ENCODE results near the gene SORCS1.

SORCS1 gene

DNA sequence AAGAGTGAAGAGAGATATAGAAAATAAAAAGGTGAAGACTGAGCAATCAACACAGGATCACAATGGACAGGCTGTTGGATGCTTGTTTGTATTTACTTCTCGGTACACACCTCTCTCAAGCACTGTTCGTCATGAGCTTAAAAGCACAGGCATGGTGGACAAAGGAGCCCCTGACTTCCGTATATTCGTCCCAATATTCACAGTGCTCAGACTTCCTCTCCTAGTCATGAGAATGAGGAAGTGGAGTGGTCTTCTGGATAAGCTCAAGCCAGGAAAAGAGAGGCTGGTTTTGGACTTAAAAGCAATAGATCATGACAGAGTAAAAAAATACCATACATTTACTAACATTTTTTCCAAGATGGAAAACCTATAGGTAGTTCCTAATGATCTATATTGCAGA lies 172.5 kb downstream of the SORCS1 start:
- DNase-seq (ENCODE audit: low read depth in 2 of 2): no peak

DNA sequence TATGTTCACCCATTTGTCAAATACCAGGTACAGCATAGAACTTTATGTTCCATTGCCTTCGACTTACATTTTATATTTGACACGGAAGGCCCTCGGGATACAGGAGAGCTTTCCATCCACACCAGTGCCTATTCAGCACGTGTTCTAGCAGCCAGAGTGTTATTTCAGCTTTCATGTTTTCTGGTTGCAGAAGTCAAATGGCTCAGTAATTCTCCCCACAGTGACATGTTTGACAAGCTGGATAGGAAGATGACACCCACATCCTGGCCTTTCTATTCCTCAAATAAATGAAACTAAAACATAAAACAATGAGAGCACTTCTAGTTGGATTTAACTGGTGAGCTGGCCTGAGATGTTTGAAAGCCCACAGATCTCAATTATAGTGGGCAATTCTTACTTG lies 173.4 kb downstream of the SORCS1 start:
- DNase-seq (ENCODE audit: low read depth in 2 of 2): no peak

DNA sequence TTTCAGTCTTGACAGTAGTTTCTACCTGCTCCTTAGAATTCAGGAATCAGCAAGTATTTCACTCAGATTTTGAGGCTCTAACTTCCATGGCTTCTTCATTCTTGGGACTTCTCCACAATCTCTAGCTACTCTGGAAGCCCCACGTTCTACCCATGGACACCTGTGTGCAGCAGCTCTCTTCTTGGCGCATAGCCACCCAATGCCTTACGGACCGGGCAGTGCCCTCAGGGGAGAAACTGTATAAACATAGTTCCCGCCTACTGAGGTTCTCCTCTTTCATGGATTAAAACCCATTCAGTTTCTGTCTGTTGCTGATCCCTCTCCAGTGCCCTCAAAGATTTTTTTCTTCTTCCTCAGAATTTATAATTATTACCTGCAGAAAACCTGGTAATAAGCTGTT lies 177.1 kb downstream of the SORCS1 start:
- no peak for DNase-seq (ENCODE audit: low read depth in 2 of 2)

DNA sequence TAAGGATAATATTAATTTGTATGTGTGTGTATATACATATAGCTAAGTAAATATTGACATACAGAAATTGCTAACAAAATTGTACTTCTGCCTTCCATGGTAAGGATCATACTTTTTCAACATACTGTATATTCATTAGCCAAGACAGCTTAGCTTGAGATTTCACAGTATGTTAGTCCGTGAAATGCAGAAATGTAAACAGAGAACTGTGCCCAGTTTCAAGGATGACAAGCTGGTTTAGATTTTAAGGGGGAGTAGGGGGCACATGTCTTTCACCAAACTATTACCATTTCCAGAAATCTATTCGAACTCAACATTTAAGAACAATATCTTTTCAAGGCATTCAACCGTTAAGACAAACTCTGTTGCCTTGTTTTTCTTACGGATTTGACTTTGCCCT lies 182.2 kb downstream of the SORCS1 start:
- DNase-seq (ENCODE audit: low read depth in 2 of 2): no peak

DNA sequence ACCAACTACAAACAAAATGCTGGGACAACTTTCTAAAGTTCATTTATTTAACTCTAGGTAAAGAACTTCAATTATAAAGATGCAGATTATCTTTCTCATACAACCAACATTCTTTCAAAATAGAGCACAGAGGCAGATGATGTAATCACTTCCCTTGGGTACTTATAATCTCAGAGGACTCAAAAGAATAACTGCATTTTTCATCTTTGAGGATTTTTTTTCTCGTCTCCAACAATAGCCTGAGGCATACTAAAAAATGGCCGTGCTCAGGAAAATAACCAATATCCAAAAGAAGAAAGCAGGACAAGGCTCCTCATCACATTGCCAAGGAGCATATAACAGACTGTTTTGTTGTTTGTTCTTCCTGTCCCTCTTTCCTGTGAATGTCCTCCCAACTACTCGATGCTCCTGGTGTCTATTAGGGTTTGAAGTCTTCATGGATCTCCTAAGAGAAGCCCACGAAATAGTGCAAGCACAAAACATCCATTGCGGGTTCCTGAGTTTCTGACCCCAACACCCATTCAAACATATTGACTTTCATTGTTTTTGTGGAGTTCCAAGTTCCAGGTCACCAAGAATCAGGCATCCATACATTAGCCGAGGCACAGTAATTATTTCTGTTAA lies 182.9 kb downstream of the SORCS1 start:
- DNase-seq (ENCODE audit: low read depth in 2 of 2): no peak

DNA sequence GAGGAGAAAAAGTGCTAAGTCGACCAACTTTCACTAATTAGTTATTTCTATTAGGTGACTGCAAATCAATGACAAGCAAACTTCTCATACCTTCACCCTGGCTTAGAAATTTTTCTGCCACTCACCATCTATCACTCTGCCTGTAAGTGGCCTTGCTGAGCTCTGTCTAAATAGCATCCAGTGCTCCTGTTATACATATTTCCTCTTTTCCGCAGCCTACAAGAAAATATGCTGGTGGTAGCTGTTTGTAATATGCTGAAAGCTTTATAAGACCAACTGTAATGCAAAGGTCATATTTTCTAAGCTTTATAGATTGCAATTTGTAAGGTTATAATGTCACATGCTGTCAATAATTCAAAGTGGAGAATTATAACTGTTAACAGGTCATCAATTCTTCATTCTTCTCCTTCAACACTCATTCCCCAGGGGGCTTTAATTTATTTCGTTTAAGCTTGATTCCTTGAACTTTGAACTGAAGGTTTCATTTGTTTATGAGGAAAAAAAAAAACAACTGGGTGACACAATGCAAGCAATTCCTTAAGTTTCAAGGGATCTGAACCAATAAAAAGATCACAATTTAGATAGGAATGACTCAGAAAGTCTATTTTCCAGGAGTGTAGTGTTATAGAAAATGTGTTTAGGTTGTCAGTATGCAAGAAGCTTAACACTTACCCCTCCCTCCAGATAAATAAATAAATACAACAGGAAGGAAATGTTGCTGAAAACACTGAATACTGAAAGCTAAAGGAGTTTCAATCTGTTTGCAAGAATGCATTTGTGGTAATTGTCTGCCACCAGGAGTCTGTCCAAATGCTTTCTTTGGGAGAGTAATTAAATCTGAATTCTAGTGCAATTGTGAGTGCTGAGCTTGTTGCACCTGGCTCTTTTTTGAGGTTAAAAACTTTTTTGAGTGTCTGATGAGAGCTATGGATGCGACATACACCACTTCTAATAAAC lies 183.7 kb downstream of the SORCS1 start:
- no peak for DNase-seq (ENCODE audit: low read depth in 2 of 2)

DNA sequence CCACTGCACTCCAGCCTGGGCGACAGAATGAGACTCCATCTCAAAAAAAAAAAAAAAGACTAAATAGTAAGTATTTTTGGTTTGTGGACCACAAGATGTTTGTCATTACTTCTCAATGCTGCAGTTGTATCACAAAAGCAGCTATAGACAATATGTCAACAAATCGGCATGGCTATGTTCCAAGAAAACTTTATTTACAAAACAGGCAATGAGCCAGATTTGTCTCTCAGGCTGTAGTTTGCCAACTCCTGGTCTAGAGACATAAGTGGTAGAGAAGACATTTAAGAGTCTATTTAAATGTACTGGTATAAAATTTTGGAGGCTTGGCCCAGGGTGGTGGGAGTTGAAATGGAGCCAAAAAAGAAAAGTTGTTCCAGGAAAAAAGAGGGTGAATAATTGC lies 185.8 kb downstream of the SORCS1 start:
- DNase-seq (ENCODE audit: low read depth in 2 of 2): no peak

DNA sequence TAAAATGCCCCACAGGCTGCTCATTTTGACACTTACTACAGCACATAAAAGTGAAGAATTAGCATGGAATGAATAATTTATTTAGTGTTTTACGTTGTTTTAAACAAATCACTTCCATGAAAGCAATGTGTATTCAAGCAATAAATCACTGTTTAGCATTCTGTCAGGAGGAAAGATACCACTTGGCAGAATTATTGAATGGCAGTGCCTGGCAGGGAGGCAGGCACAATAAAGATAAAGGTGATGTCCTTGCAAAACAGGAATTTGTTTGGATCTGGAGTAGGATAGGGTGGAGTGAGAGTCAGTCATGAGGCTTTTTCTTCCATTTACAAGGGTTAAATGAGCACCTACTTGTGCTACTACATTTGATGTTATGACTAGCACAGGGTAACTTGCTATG lies 190.8 kb downstream of the SORCS1 start:
- DNase-seq (ENCODE audit: low read depth in 2 of 2): no peak

DNA sequence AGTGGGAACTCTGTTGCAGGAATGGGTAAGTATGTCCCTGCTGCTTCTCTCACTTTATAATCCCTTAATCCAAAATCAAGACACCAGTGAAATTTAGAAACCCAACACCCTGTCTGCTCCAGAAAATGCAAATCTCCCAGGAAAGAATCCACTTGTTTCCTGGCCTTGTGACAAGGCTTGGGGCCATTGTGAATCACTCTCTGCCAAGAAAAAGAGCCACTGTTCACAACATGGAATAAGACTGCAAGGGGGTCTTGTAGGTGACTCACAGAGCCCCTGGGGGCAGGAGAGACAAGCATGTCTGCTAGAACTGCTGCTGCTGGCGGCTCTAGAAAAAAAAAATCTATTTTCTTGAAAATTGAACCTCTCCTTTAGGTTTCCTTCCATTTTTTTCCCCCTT lies 191.2 kb downstream of the SORCS1 start:
- DNase-seq (ENCODE audit: low read depth in 2 of 2): no peak

DNA sequence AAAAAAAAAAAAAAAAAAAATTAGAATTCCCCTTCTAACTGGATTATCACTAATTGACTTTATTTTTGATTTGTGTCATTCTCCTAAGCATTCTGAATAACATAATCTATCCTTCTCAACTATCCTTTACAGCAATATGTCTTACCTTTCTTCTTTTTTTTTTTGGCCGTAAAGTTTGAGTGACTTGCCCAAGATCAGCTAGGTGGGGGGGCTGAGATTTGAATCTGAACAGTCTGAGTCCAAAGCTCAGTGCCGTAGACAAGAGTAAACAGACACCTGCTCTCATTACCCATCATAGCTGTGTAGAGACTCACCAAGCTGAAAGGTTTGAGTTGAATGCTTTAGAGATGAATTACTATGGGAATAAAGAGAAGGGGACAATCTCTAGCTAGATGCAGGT lies 192.1 kb downstream of the SORCS1 start:
- DNase-seq (ENCODE audit: low read depth in 2 of 2): no peak

DNA sequence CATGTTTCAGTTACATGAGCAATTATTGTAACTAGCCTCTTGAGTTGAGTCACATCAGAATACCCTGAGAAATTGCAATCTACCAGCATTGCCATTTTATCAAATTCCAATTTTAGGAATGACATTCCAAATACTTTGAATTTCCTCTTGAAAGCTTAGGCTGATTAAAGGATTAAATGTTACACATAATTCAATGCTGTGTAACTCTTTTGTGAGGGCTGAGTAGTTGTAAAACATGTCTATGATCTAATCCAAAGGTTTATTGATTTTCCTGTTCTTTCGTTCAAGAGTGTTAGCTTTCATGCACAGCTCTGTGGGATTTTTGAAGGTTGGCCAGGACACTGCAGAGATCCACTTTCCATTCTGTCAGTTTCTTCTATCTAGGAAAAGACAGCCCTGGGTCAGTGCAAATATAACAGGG lies 193.1 kb downstream of the SORCS1 start:
- DNase-seq (ENCODE audit: low read depth in 2 of 2): no peak

DNA sequence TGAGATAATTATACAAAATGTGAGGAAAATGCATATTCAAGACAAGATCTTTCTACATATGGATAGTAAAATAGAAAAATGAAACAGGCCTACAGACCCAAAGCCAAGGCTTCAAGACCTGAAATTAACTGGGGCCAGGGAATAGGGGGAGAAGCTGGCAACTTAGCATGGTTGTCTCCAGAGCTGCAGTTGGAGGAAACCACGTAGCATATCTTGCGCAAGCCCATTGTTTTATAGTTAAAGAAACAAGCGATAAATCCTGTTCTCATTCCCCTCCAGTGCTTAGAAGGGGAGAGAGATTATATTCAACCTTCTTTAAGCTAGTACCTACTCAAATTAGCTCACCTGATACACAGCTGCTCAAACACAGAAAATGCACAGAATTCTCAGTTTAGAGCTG lies 197.1 kb downstream of the SORCS1 start:
- DNase-seq (ENCODE audit: low read depth in 2 of 2): no peak

DNA sequence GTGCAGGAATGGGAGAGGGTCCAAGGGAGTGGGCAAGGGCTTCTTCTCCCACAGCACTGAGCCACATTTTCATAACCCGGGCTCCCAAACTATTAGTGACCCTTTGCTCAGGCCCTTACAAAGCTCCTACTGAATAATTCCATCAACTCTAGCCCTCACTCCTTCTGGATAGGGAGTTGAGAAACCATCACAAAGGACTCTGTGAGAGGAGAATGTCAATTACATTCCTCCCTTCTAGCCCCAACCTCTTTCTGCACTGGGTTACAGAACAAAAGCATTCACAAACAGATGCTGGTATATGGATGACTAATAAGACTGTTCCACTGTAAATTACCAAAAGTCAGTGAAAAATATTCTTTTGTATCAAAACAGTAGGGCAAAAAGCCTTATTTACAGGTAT lies 203.7 kb downstream of the SORCS1 start:
- DNase-seq (ENCODE audit: low read depth in 2 of 2): no peak

DNA sequence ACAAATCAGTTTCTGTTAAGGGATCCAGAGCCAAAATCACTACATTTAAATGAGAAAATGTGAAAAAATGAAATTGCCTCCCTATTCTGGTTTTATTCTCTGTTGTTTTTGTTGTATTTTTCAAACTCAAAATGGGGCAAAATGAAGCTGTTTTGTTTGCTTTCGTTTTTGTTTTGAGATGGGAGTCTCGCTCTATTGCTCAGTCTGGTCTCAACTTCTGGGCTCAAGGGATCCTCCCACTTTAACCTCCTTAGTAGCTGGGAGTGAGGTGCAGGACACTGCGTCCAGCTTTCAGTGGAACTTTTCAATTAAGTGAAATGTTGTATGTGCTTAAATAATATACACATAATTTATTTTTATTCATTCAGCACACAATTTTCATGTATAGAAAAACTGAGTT lies 205.0 kb downstream of the SORCS1 start:
- DNase-seq (ENCODE audit: low read depth in 2 of 2): no peak

DNA sequence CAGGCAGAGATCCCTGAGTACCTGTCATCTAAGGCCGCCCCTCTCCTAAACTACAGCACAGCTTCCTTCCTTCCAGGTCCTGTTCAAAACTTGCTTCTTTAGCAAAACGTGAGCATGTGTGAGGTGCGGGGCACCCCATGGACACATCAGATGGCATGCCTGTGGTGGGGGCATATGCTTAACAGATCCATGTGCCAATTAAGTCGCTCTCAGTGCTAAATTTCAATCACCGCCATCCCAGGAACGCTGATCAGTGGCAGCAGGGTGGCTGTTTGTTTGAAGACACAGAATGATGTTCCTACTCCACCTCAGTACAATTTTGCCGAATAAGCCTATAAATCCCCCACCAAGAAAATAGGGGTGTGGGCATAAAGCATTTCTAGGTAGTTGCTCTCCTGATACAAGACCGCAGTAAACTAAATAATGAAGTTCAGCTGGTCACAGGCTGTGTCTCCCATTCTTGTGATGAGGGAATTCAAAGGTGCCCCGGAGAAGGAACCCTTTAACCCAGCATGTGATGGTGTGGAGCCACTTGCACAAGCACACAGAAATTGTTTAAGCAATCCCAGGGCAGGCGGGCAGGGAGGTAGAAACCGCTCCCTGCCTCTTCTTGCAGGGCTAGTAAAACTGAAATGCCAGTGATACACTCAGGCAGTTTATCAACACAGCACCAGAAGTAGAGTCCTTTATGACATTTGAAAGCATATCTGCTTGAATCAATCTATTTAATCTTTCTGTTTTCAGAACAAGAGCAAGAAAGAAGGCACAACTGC lies 205.7 kb downstream of the SORCS1 start:
- DNase-seq (ENCODE audit: low read depth in 2 of 2): no peak

DNA sequence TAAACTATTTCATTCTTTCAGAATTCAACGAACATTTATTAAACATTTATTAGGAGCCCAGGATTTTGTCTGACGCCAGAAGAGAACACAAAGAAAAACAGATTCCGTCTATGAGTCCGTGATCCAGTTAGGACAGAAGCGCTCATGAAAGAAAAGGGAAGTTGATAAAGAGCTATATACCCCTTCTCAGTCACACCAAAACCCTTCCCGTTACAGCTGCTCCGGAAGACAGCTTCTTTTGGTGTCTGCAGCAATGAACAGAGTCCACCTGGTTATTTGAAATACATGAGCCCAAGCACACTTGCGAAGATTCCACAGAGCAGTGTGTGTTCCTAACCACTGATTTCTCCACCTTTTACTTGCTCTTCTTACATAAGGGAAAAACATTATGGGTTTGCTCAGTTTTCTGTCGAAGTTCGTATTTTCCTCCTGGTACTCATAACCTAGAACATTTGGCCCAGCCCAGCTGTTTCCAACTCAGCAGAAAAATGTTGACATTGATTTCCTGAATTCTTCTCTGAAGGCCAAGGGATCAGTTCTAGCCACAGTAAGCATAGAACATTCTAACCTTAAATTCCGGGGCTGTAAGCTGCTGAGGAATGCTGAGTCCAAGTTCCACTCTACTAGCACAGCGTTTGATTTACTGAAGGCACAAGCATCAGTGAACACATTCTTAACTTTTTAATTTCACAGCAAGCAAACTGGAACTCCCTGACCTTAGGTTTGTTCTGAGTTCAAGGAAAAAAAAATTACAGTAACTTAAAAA lies 206.5 kb downstream of the SORCS1 start:
- DNase-seq (ENCODE audit: low read depth in 2 of 2): no peak

DNA sequence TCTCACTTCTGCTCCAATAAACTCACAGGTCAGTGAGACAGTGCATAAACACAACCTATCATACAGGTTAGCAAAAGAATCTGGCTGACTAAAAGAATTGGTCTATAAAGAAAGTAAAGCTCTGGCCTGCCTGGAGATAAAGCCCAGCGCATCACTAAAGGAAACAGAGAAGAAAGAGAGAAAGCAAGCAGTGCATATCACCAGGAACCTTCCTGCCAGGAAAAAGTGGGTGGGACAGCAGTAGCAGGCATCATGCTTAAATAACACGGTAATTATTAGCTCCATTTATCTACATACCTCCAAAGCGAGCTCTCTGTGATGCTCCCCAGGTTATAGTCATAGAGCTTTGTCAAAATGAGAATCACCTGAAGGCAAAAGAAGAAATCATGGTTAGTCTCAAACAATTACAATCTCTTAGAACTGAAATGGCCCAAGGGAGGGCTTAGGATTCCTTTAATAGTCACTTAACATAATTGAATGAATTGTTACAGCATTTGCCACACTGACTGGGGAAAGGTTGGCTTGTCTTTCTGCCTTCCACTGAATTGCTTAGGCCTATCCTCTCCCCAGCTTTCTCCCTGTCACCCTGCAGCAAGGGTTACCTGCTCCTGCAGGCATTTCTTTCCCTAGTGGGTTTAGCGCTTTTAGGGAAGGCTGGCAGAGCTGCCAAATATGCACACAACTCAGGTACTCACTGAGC lies 208.1 kb downstream of the SORCS1 start:
- DNase-seq (ENCODE audit: low read depth in 2 of 2): no peak

DNA sequence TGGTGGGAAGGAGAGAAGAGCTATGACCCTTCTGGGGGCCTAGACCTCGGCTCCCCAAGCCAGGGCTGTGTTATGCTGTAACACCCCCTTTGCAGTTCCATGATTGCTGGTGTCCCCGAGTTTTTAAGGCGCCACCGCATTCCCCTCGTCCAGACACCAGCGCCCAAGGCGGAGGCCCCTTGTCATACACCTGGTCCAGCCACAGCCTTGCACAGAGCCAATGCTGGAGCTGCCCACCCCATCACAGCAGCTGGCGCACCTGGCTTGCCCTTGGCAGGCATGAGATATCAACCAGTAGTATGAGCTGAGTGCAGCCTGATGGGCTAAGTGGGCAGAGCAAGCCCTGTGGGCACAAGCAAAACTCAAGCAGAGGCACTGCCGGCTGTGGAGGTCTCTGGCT lies 209.4 kb downstream of the SORCS1 start:
- no peak for DNase-seq (ENCODE audit: low read depth in 2 of 2)

DNA sequence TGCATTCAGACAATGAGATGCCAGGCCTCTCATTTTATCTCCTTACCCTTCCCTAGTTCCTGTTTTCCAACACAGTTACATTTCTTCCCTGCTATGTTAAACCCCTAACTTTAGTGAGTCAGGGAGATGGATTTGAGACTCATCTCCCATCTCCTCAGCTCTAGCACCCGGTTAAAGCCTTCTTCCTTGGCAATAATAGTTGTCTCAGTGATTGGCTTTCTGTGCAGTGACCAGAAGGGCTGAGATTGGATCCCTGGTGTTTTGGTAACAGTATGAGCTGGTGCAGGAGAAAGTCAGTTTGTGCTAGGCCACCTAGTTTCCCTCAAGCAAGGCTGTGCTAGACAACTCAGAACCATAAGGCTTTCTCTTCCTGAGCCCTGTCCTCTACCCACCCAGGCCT lies 212.5 kb downstream of the SORCS1 start:
- no peak for DNase-seq (ENCODE audit: low read depth in 2 of 2)

DNA sequence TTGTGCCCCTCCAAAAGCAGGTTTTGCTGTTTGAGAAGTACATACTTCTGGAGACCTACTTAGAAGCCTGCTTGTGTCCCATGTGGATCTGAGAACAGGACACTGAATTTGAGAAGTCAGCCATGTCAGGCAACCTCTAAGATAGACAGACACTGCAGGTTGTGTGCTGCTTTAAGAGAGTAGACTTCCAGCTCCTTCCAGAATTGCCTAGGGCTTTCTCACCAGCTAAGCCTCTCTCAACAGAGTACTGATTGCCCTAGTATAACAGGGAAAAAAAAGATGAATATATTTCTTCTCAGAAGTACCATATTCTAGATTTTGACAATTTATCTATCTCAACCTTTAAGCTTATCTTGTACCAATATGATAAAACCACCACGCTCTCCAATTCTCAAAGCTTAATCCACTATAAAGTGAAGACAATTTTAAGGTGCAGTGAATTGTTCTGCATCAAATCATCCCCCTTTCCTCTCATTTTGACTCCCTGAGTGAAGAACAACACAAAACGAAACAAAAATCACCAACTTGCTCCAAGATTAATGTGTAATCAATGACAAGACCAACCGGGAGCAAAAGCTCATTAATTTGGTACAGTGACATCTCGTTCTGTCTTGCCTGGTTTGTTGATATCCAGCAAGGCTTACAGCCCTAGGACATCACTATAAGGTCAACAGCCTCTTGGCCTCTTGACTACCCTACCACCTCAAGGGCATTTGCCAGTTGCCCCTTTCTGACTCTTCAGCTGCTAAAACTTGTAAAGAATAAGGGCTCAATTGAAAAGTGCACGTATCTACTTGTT lies 214.6 kb downstream of the SORCS1 start:
- no peak for DNase-seq (ENCODE audit: low read depth in 2 of 2)
